Osteocyte (in vitro differentiated cells): ENCODE results near the gene PLA2G12A. TPM values are rescaled to one million over a fixed set of nuclear protein-coding genes. Genes with fewer than 3 reads are reported as not detected.
"Not testable (repeated sequence)": the region's sequence is repeated elsewhere in the genome, so short reads cannot be mapped to it uniquely, and the experiment has no call there.

Experiments used
- DNase-seq: peaks from one replicate; pipeline ENCODE4 v3.0.0; 2021; ENCODE audit warnings: mixed read lengths; ENCODE audit not compliant: unreplicated experiment; ENCODE audit errors: extremely low spot score
- H3K27ac Mint-ChIP-seq: one replicate; pipeline ENCODE4 v1.8.0; 2021; ENCODE audit warnings: mild to moderate bottlenecking, mixed read lengths; ENCODE audit not compliant: unreplicated experiment
- H3K27me3 Mint-ChIP-seq: one replicate; pipeline ENCODE4 v1.8.0; 2021; ENCODE audit warnings: mixed read lengths; ENCODE audit not compliant: unreplicated experiment
- H3K36me3 Mint-ChIP-seq: one replicate; pipeline ENCODE4 v1.8.0; 2021; ENCODE audit warnings: mixed read lengths; ENCODE audit not compliant: unreplicated experiment
- H3K4me1 Mint-ChIP-seq: one replicate; pipeline ENCODE4 v1.8.0; 2021; ENCODE audit warnings: mixed read lengths; ENCODE audit not compliant: unreplicated experiment
- H3K4me3 Mint-ChIP-seq: one replicate; pipeline ENCODE4 v1.8.0; 2021; ENCODE audit warnings: mild to moderate bottlenecking, moderate library complexity, mixed read lengths; ENCODE audit not compliant: unreplicated experiment
- H3K9me3 Mint-ChIP-seq: one replicate; pipeline ENCODE4 v1.8.0; 2021; ENCODE audit warnings: mixed read lengths; ENCODE audit not compliant: unreplicated experiment
- total RNA-seq: library from RNA; stranded (reverse); gene quantifications from 2 replicates; pipeline ENCODE4 v1.2.1, GENCODE V29; 2021
- TF ChIP-seq, protein P1 (sequence below): fragments of 200-600 bp; sonication (generic); IDR thresholded peaks from 2 replicates; pipeline ENCODE4 v1.5.0; 2021; ENCODE audit warnings: antibody characterized with exemption, mild to moderate bottlenecking, moderate library complexity

PLA2G12A gene
- total RNA-seq, 1 donor from 2014 or later = 38.6 TPM

DNA sequence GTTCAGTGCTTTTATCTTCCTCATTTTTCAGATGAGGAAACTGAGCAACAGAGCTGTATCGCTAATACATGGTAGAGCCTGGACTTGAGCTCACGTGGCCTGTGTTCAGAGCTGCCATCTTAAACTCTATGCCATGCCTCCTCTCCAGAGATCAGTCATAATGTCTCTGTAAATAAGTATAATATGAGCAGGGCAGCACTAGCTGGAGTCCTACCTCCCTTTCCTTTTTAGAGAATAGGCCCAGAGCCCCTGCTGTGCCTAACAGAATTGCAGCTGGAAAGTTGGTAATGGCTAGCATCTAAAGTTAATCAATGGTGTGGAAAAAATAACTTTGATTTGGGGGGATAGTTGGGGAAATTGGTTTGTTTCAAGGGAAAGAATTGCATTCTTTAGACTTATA lies 47.0 kb downstream of the PLA2G12A start:
- Mint-ChIP-seq H3K36me3 (peaks cover 30% of the 10 kb centered on the region), H3K4me1 (no peaks in the 10 kb centered on the region), H3K9me3 (no peaks in the 10 kb centered on the region), H3K27ac (no peak overlapping the region), H3K27me3 (no peaks in the 10 kb centered on the region), H3K4me3 (no peak overlapping the region)
- TF ChIP-seq, protein P1, sequence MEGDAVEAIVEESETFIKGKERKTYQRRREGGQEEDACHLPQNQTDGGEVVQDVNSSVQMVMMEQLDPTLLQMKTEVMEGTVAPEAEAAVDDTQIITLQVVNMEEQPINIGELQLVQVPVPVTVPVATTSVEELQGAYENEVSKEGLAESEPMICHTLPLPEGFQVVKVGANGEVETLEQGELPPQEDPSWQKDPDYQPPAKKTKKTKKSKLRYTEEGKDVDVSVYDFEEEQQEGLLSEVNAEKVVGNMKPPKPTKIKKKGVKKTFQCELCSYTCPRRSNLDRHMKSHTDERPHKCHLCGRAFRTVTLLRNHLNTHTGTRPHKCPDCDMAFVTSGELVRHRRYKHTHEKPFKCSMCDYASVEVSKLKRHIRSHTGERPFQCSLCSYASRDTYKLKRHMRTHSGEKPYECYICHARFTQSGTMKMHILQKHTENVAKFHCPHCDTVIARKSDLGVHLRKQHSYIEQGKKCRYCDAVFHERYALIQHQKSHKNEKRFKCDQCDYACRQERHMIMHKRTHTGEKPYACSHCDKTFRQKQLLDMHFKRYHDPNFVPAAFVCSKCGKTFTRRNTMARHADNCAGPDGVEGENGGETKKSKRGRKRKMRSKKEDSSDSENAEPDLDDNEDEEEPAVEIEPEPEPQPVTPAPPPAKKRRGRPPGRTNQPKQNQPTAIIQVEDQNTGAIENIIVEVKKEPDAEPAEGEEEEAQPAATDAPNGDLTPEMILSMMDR = no peak
- DNase-seq = no peak

DNA sequence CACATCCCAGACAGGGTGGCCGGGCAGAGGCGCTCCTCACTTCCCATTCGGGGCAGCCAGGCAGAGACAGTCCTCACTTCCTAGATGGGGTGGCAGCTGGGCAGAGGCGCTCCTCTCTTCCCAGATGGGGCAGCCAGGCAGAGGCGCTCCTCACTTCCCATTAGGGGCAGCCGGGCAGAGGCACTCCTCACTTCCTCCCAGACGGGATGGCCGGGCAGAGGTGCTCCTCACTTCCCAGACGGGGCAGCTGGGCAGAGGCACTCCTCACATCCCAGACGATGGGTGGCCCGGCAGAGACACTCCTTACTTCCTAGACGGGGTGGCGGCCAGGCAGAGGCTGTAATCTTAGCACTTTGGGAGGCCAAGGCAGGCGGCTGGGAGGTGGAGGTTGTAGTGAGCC lies 50.9 kb downstream of the PLA2G12A start:
- H3K4me3 Mint-ChIP-seq, H3K27ac Mint-ChIP-seq, DNase-seq, H3K27me3 Mint-ChIP-seq, H3K9me3 Mint-ChIP-seq, H3K4me1 Mint-ChIP-seq: not testable (repeated sequence)
- H3K36me3 Mint-ChIP-seq = peaks cover 14% of the 10 kb centered on the region

DNA sequence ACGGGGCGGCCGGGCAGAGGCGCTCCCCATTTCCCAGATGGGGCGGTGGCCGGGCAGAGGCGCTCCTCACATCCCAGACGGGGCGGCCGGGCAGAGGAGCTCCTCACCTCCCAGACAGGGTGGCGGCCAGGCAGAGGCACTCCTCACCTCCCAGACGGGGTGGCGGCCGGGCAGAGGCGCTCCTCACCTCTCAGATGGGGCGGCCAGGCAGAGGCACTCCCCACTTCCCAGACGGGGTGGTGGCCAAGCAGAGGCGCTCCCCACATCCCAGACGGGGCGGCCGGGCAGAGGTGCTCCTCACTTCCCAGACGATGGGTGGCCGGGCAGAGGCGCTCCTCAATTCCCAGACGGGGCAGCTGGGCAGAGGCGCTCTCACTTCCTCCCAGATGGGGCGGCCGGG lies 51.4 kb downstream of the PLA2G12A start:
- not testable (repeated sequence) for H3K27ac Mint-ChIP-seq, H3K27me3 Mint-ChIP-seq, H3K9me3 Mint-ChIP-seq, H3K4me3 Mint-ChIP-seq, DNase-seq, H3K4me1 Mint-ChIP-seq
- peaks cover 12% of the 10 kb centered on the region for H3K36me3 Mint-ChIP-seq

DNA sequence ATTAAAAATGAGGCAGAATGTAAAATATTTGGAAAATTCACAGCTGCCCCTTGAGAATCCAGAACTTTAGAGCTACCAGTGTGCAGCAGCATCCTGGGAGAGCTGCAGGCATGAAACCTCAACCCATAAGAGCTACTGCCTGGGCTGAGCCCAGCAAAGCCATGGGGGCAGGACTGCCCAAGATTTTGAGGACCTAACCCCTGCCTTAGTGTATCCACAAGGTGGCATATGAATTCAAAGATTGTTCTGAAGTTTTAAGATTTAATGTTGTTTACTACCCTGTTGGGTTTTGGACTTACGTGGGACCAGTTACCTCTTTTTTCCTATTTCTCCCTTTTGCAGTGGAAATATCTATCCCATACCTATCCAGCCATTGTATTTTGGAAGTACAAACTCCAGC lies 53.0 kb downstream of the PLA2G12A start:
- H3K36me3 Mint-ChIP-seq = peaks cover 7% of the 10 kb centered on the region
- no peak for DNase-seq
- TF ChIP-seq, protein P1 = no peak
- H3K9me3 Mint-ChIP-seq = no peaks in the 10 kb centered on the region
- no peak overlapping the region for H3K27ac Mint-ChIP-seq
- no peaks in the 10 kb centered on the region for H3K4me1 Mint-ChIP-seq
- no peaks in the 10 kb centered on the region for H3K27me3 Mint-ChIP-seq
- no peak overlapping the region for H3K4me3 Mint-ChIP-seq

DNA sequence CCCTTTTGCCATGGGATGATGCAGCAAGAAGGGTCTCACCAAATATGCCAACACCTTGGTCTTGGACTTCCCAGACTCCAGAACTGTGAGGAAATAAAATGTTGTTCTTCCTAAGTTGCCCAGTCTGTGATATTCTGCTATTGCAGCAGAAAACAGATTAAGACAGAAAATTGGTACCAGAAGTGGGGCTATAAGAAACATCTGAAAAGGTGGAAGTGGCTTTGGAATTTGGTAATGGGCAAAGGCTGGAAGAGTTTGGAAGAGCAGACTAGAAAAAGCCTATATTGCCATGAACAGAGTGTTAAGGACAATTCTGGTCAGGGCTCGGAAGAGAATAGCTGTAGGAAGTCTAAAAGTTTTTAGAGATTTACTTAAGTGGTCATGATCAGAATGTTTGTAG lies 54.0 kb downstream of the PLA2G12A start:
- H3K36me3 Mint-ChIP-seq = peaks cover 17% of the 10 kb centered on the region

DNA sequence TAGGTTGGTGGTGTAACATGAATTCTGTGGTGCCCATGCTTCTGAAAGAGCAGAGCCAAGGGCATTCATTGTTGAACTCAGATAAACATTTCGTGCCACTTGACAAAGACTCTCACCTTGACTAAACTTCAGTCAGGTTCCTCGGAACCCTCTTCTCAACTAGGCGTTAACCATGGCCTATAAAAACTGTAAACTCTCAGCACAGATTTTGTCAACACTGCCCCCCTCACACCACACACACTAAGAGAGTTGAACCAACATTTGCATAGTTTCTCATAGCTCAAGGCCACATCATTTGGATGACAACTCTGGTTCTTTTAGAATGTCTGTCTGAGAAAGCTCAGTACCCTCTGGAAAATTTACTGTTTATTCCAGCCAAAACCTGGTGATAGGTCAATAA lies 54.7 kb downstream of the PLA2G12A start:
- H3K27ac Mint-ChIP-seq = no peak overlapping the region

More for the DNA sequence above, 54.0 kb downstream of the PLA2G12A start:
- no peak overlapping the region for H3K4me3 Mint-ChIP-seq
- H3K9me3 Mint-ChIP-seq = peaks cover 6% of the 10 kb centered on the region
- H3K27me3 Mint-ChIP-seq = no peaks in the 10 kb centered on the region
- TF ChIP-seq, protein P1 = no peak
- no peaks in the 10 kb centered on the region for H3K4me1 Mint-ChIP-seq
- no peak for DNase-seq
- H3K27ac Mint-ChIP-seq = no peak overlapping the region

More for the DNA sequence above, 54.7 kb downstream of the PLA2G12A start:
- no peak overlapping the region for H3K4me3 Mint-ChIP-seq
- TF ChIP-seq, protein P1 = no peak
- peaks cover 16% of the 10 kb centered on the region for H3K36me3 Mint-ChIP-seq
- H3K9me3 Mint-ChIP-seq = peaks cover 6% of the 10 kb centered on the region
- H3K27me3 Mint-ChIP-seq = no peaks in the 10 kb centered on the region
- no peaks in the 10 kb centered on the region for H3K4me1 Mint-ChIP-seq
- DNase-seq = no peak
